Small intestine (tissue), 7 donors: ENCODE results near the gene LRRC32. TPM values are rescaled to one million over a fixed set of nuclear protein-coding genes. Genes with fewer than 3 reads are reported as not detected.

Source experiments
- DNase-seq, 2 donors: peaks; one replicate each; pipeline versions ENCODE4 v3.0.0 to v3.0.0-alpha.2; 2013
- FAIRE-seq: peaks from 2 replicates; lab custom pipeline; 2012; peaks lifted over from hg19 to GRCh38; lab: Jason Lieb, UNC
- H3K27ac ChIP-seq, 3 donors: one replicate each; pipeline ENCODE4 v1.5.1; 2013; ENCODE audit warnings: low read length in 2 of 3, mild to moderate bottlenecking in 2 of 3, control low read depth in 1 of 3, inconsistent platforms in 1 of 3, low read depth in 1 of 3, moderate library complexity in 1 of 3
- H3K27me3 ChIP-seq, 3 donors: one replicate each; pipeline ENCODE4 v1.6.1; 2013; ENCODE audit warnings: low read length in 3 of 3, inconsistent platforms in 1 of 3; ENCODE audit not compliant: control insufficient read depth in 3 of 3, insufficient read depth in 3 of 3
- H3K36me3 ChIP-seq, 3 donors: one replicate each; pipeline ENCODE4 v1.6.1; 2013; ENCODE audit warnings: low read length in 3 of 3, inconsistent platforms in 1 of 3, low read depth in 1 of 3, mild to moderate bottlenecking in 1 of 3, moderate library complexity in 1 of 3; ENCODE audit not compliant: control insufficient read depth in 3 of 3, insufficient read depth in 2 of 3
- H3K4me1 ChIP-seq, 3 donors: one replicate each; pipeline ENCODE4 v1.6.1; 2013; ENCODE audit warnings: low read length in 2 of 3, inconsistent platforms in 1 of 3, low read depth in 1 of 3, mild to moderate bottlenecking in 1 of 3, moderate library complexity in 1 of 3; ENCODE audit not compliant: control insufficient read depth in 3 of 3, insufficient read depth in 2 of 3
- H3K4me3 ChIP-seq, 3 donors: one replicate each; pipeline ENCODE4 v1.5.1; 2013; ENCODE audit warnings: low read length in 3 of 3, control low read depth in 1 of 3, inconsistent platforms in 1 of 3, low read depth in 1 of 3, mild to moderate bottlenecking in 1 of 3, moderate library complexity in 1 of 3
- H3K9me3 ChIP-seq, 2 donors: one replicate each; pipeline ENCODE4 v1.6.1; 2013; ENCODE audit warnings: low read depth in 1 of 2, low read length in 1 of 2; ENCODE audit not compliant: control insufficient read depth in 2 of 2, insufficient read depth in 1 of 2
- WGBS, 3 donors: extraction: QIAGEN DNeasy Blood & Tissue Kit; methylation state at CpG; one replicate each; pipeline ENCODE4 v1.1.7; 2013; 5-methylcytosine and 5-hydroxymethylcytosine counted together
- polyA plus RNA-seq, 4 donors: library from polyadenylated mRNA; stranded (reverse) in 3 of 4; unstranded in 1 of 4; fragments of 200-250 nt in 3 of 4; fragments of 120-200 nt in 1 of 4; gene quantifications; one replicate each; pipeline versions ENCODE4 v1.2.1 to v1.2.3, GENCODE V29; 2013
- donor health status: healthy with polysubstance abuse.
- donor health status: control.
- donor health status: control.
- donor health status: Bipolar disorder and iron deficiency.
- donor health status: healthy.

Gene LRRC32
- polyA plus RNA-seq, 4 donors: 2.2 to 44.7 (median 7.3) TPM

DNA sequence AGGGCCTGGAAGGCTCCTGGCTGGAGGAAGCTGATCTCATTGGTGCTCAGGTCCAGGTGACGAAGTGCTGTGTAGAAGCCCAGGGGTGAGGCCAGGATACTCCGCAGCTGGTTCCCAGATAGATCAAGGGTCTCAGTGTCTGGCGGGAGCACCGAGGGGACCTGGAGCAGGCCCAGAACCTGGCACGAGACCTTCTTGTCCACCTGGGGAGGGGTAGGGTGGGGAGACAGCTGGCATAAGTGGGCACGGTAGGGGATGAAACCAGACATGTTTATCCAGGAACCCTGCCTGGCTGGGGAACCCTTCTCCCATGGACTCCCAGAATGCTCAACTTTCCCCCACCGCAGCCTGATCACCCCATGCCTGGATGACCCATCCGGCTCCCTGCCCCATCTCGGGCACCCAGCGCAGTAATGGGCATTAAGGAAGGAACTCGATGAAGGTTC lies 9.2 kb downstream of the LRRC32 start:
- whole genome bisulfite sequencing, 3 donors: 82 to 87% (median 84%) methylated on average over 11 of the region's 11 CpGs
- FAIRE-seq (no peak), DNase-seq (no peak)

DNA sequence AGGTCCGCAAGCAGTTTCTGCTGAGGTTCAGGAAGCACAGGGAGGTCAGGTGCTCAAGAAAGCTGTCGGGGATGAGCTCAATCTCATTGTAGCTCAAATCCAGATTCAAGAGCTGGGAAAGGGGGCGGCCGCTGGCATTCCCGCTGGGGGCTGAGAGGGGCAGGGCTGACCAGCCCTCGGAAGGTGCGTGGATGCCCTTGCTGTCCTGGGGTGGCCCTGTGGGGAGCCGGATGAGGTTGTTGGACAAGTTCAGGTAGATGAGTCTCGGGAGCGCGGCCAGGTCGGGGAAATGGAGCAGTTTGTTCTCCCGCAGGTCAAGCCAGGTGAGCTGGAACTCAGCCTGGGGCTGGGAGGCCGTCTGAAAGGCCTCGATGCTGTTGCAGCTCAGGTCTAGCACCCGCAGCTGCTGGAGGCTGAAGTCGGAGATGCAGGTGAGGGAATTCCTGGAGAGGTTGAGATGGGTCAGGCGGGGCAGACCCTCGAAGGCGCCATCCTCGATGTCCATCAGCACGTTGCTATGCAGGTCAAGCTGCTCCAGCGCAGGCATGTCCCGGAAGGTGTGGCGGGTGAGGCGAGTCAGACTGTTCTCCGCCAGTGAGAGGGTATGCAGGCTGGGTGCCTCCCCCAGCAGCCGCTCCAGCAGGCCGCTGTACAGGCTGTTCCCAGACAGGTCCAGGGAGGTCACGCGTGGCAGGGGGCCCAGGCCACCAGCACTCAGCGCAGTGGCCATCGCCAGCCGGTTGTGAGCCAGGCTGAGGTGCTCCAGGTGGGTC lies 9.8 kb downstream of the LRRC32 start:
- Histone ChIP-seq H3K4me3 (no peak overlapping the region), H3K36me3 (peaks cover 0 to 42% (median 0%) of the 10 kb centered on the region in 3 donors), H3K27ac (no peak overlapping the region), H3K4me1 (peaks cover 0 to 15% (median 0%) of the 10 kb centered on the region in 3 donors), H3K27me3 (no peaks in the 10 kb centered on the region), H3K9me3 (no peaks in the 10 kb centered on the region)
- FAIRE-seq (no peak), DNase-seq (no peak)
- WGBS, 3 donors: 86 to 89% (median 88%) methylated on average over 33 to 34 of the region's 34 CpGs

More for the DNA sequence above, 9.2 kb downstream of the LRRC32 start:
- H3K36me3 ChIP-seq: peaks cover 0 to 42% (median 0%) of the 10 kb centered on the region in 3 donors
- no peak overlapping the region for H3K27ac ChIP-seq
- no peaks in the 10 kb centered on the region for H3K9me3 ChIP-seq
- H3K4me1 ChIP-seq: peaks cover 0 to 11% (median 0%) of the 10 kb centered on the region in 3 donors
- H3K27me3 ChIP-seq: no peaks in the 10 kb centered on the region
- H3K4me3 ChIP-seq: no peak overlapping the region

- no peaks in the 10 kb centered on the region for H3K27me3 ChIP-seq
- no peak for FAIRE-seq
- H3K9me3 ChIP-seq: no peaks in the 10 kb centered on the region
- no peak overlapping the region for H3K27ac ChIP-seq
- peaks cover 0 to 16% (median 0%) of the 10 kb centered on the region in 3 donors for H3K4me1 ChIP-seq
- DNase-seq: no peak
- WGBS, 3 donors: 84 to 88% (median 86%) methylated on average over 27 to 28 of the region's 28 CpGs
- H3K4me3 ChIP-seq: no peak overlapping the region
- peaks cover 0 to 44% (median 0%) of the 10 kb centered on the region in 3 donors for H3K36me3 ChIP-seq
Measured at GRCh38 chr11:76659672-76660532, 10.6 kb downstream of the LRRC32 start.

GRCh38 chr11:76658651-76659650 lies 11.6 kb downstream of the LRRC32 start:
- H3K4me3 ChIP-seq: no peak overlapping the region
- peaks cover 0 to 23% (median 0%) of the 10 kb centered on the region in 3 donors for H3K4me1 ChIP-seq
- no peak overlapping the region for H3K27ac ChIP-seq
- no peak for FAIRE-seq
- no peaks in the 10 kb centered on the region for H3K27me3 ChIP-seq
- H3K9me3 ChIP-seq: no peaks in the 10 kb centered on the region
- peaks cover 0 to 38% (median 0%) of the 10 kb centered on the region in 3 donors for H3K36me3 ChIP-seq
- 78 to 81% (median 81%) methylated on average over 25 of the region's 25 CpGs for WGBS, 3 donors
- no peak for DNase-seq

DNA sequence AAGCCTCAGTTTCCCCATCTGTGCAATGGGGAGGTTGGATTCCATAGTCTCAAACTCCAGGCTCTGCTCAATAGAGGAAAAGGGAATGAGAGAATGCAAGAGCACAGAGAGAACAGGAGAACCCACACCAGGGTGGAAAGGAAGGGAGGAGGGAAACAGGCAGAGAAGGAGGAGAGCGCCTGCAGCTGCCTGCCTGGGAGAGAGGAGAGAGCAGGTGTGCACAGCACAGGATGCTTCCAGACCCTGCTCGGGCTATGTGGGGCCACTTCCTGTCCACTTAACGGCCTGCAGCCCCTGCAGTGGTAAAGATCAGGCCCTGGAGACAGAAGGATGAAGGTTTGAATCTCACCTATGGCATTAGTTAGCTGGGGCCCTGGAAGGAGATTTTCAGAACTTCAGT lies 12.3 kb downstream of the LRRC32 start:
- H3K27me3 ChIP-seq: no peaks in the 10 kb centered on the region
- WGBS, 3 donors: 64 to 79% (median 69%) methylated on average over 3 of the region's 3 CpGs
- FAIRE-seq (no peak), DNase-seq (no peak)
- H3K4me3 ChIP-seq: no peak overlapping the region
- H3K27ac ChIP-seq: no peak overlapping the region
- H3K9me3 ChIP-seq: no peaks in the 10 kb centered on the region
- H3K36me3 ChIP-seq: peaks cover 0 to 31% (median 0%) of the 10 kb centered on the region in 3 donors
- H3K4me1 ChIP-seq: peaks cover 0 to 29% (median 0%) of the 10 kb centered on the region in 3 donors

DNA sequence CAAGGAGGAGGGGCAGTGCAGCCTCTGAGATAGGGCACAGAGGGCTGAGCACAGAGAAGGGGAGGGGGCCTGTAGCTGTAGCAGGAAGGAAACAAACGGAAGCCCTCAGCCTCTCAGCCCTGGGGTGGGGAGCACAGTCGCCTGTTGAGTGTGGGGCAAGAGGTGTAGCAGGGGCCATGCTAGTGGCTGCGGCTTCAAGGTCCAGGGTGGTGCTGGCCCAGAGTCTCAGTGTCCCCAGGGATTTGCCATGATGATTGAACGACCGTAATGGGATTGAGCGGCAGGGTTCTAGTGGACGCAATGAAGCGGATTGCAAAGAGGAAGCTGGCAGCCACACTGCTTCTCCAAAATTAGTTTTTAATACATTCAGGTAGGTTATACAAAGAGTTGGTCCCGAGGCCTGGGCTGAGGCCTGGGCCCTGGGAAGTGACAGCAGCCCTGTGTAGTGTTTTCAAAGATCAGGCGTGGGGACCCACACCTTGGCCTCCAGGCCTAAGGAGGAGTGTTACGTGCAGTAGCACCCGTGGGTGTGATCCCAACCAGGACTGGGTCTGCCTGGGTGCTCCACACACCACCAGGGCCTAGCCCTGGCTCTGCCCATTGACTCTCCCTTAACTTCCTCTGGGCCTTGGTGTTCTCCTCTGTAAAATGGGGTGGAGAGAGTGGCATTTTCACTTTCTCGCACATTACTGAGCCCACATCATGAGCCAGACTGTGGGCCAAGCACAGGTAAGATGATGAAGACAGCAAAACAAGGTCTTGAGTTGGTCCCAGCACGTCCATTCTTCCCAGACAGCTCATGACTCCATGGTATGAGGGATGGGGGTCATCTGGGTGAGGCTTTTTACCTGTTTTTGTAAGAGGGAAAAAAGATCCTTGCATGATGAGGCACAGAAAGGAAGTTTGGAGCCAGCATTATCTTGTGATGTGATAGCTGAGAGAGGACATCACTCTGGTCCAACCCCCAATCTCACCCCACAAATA lies 13.1 kb downstream of the LRRC32 start:
- no peaks in the 10 kb centered on the region for H3K27me3 ChIP-seq
- no peak for DNase-seq

GRCh38 chr11:76656571-76657081 lies 13.9 kb downstream of the LRRC32 start:
- no peak for FAIRE-seq
- Histone ChIP-seq H3K36me3 (peaks cover 0 to 29% (median 0%) of the 10 kb centered on the region in 3 donors), H3K27ac (peak overlapping the region in 2 of 3 donors; percentile 22 to 41), H3K27me3 (no peaks in the 10 kb centered on the region), H3K4me3 (no peak overlapping the region), H3K9me3 (no peaks in the 10 kb centered on the region), H3K4me1 (peaks cover 0 to 33% (median 0%) of the 10 kb centered on the region in 3 donors)
- WGBS, 3 donors: 40 to 61% (median 50%) methylated on average over 7 of the region's 7 CpGs
- no peak for DNase-seq

More for the DNA sequence above, 13.1 kb downstream of the LRRC32 start:
- FAIRE-seq: no peak
- Histone ChIP-seq H3K27ac (peak overlapping the region in 1 of 3 donors; percentile 41), H3K36me3 (peaks cover 0 to 30% (median 0%) of the 10 kb centered on the region in 3 donors), H3K9me3 (no peaks in the 10 kb centered on the region), H3K4me1 (peaks cover 0 to 33% (median 0%) of the 10 kb centered on the region in 3 donors), H3K4me3 (no peak overlapping the region)
- WGBS, 3 donors: 76 to 86% (median 77%) methylated on average over 14 of the region's 14 CpGs
